HEK293T (cell line): ENCODE results near the gene MAST4.

Experiments used
- BHLHE40 ChIP-seq: fragments of 450-650 bp; IDR thresholded peaks from 2 replicates; pipeline ENCODE4 v1.6.1; 2016; ENCODE audit warnings: mild to moderate bottlenecking, moderate library complexity, borderline replicate concordance
- ELF4 ChIP-seq: fragments of 450-650 bp; IDR thresholded peaks from 2 replicates; pipeline ENCODE4 v1.6.1; 2017; ENCODE audit warnings: antibody characterized with exemption
- FOXA1 ChIP-seq: fragments of 450-650 bp; IDR thresholded peaks from 2 replicates; pipeline ENCODE4 v1.6.1; 2016; ENCODE audit warnings: mild to moderate bottlenecking
- FOXK2 ChIP-seq: fragments of 450-650 bp; IDR thresholded peaks from 2 replicates; pipeline ENCODE4 v1.6.1; 2016; ENCODE audit warnings: mild to moderate bottlenecking
- HDGF ChIP-seq: fragments of 450-650 bp; IDR thresholded peaks from 2 replicates; pipeline ENCODE4 v1.6.1; 2017; ENCODE audit warnings: antibody characterized with exemption, borderline replicate concordance
- SP1 ChIP-seq: fragments of 450-650 bp; IDR thresholded peaks from 2 replicates; pipeline ENCODE4 v1.6.1; 2017
- TARDBP ChIP-seq: fragments of 450-650 bp; IDR thresholded peaks from 2 replicates; pipeline ENCODE4 v1.6.1; 2016
- ZNF384 ChIP-seq: fragments of 450-650 bp; IDR thresholded peaks from 2 replicates; pipeline ENCODE4 v1.6.1; 2016

DNA sequence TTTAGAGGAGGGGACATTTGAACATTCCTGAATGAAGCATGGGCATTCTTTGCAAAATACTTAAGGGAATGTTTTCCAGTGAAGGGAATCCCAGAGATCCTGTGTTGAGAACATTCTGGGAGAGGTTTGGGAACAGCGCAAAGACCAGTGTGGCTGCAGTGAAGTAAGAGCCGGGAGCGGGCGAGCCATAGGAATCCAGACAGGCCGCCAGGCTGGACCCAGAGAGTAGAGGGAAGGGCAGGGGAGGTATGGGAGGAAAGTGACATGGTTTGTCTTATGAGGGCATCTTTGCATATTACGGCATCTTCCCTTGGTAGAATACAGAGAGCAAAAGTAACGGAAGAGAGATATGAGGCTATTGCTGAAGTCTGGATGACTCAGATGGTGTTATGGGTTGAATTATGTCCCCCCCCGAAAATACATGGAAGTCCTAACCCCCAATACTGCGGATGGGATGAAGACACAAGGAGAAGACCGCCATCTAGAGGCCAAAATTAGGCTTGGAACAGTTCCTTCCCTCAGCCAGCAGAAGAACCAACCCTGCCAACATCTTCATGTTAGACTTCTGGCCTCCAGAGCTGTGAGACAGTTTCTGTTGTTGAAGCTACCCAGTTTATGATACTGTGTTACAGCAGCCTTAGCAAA lies 268.2 kb downstream of the MAST4 start:
- no peak for TF ChIP-seq BHLHE40
- no peak for TF ChIP-seq TARDBP
- no peak for TF ChIP-seq ELF4
- no peak for TF ChIP-seq HDGF
- TF ChIP-seq SP1 = no peak
- TF ChIP-seq FOXA1 = no peak
- no peak for TF ChIP-seq ZNF384
- TF ChIP-seq FOXK2 = no peak
